Naive thymus-derived CD4-positive, alpha-beta T cell (primary cell): ENCODE measurements around the gene GRIK1. TPM values are rescaled to one million over a fixed set of nuclear protein-coding genes. Genes with fewer than 3 reads are reported as not detected.
A peak's percentile ranks its signal among the peaks of the same experiment; 100 is the strongest.

Experiments used
- ATAC-seq: fragments of 150-1000 bp; cut with Tn5 transposase; 2 replicates; pipeline ENCODE4 v1.10.0; 2021; ENCODE audit warnings: mild to moderate bottlenecking, moderate library complexity
- CTCF ChIA-PET: fragments of 350-600 bp; sonication (Branson Sonifier 250); formaldehyde crosslinking; loops from one replicate; lab custom pipeline; 2021; ENCODE audit warnings: antibody characterized with exemption; lab: Charles Lee
- POLR2A ChIA-PET: fragments of 350-600 bp; sonication (Branson Sonifier 250); formaldehyde crosslinking; loops from one replicate; lab custom pipeline; 2021; ENCODE audit warnings: antibody characterized with exemption, inconsistent platforms; lab: Charles Lee
- DNase-seq, 9 donors: peaks; one replicate each; pipeline versions ENCODE4 v3.0.0 to v3.0.0-alpha.2; 2020 to 2022; ENCODE audit warnings: mixed read lengths in 1 of 9
- H3K27ac ChIP-seq: one replicate; pipeline ENCODE4 v1.7.0; 2013; ENCODE audit warnings: mild to moderate bottlenecking, low read depth, low read length, moderate library complexity
- H3K27me3 ChIP-seq, 2 donors: one replicate each; pipeline ENCODE4 v1.7.0; 2013; ENCODE audit warnings: low read length in 2 of 2, mild to moderate bottlenecking in 2 of 2, moderate library complexity in 2 of 2; ENCODE audit not compliant: control insufficient read depth in 2 of 2, insufficient read depth in 2 of 2
- H3K36me3 ChIP-seq, 3 experiments: 1 replicate in 2 of 3; 2 replicates in 1 of 3; pipeline ENCODE4 v1.7.0; 2013; ENCODE audit warnings: low read length in 3 of 3, mild to moderate bottlenecking in 3 of 3, moderate library complexity in 1 of 3; ENCODE audit not compliant: insufficient read depth in 3 of 3, control insufficient read depth in 2 of 3
- H3K4me1 ChIP-seq, 2 donors: one replicate each; pipeline ENCODE4 v1.7.0; 2013; ENCODE audit warnings: low read length in 2 of 2, mild to moderate bottlenecking in 2 of 2, moderate library complexity in 1 of 2; ENCODE audit not compliant: control insufficient read depth in 2 of 2, insufficient read depth in 2 of 2
- H3K4me3 ChIP-seq: 2 replicates; pipeline ENCODE4 v1.7.0; 2013; ENCODE audit warnings: mild to moderate bottlenecking, low read length
- H3K9me3 ChIP-seq, 3 experiments: 1 replicate in 2 of 3; 2 replicates in 1 of 3; pipeline ENCODE4 v1.7.0; 2013; ENCODE audit warnings: low read length in 3 of 3; ENCODE audit not compliant: control insufficient read depth in 2 of 3
- H3K27ac Mint-ChIP-seq, 9 donors: one replicate each; pipeline ENCODE4 v1.8.0; 2020 to 2022; ENCODE audit warnings: mixed read lengths in 9 of 9, mild to moderate bottlenecking in 8 of 9, moderate library complexity in 5 of 9, inconsistent platforms in 2 of 9
- H3K27me3 Mint-ChIP-seq, 5 donors: one replicate each; pipeline ENCODE4 v1.8.0; 2021 to 2022; ENCODE audit warnings: mixed read lengths in 5 of 5, mild to moderate bottlenecking in 1 of 5
- H3K36me3 Mint-ChIP-seq, 5 donors: one replicate each; pipeline ENCODE4 v1.8.0; 2020 to 2022; ENCODE audit warnings: mixed read lengths in 5 of 5, mild to moderate bottlenecking in 3 of 5, inconsistent platforms in 1 of 5
- H3K4me1 Mint-ChIP-seq, 7 donors: one replicate each; pipeline ENCODE4 v1.8.0; 2020 to 2022; ENCODE audit warnings: mixed read lengths in 7 of 7, mild to moderate bottlenecking in 3 of 7, inconsistent platforms in 1 of 7
- H3K4me3 Mint-ChIP-seq, 10 donors: one replicate each; pipeline ENCODE4 v1.8.0; 2020 to 2022; ENCODE audit warnings: mild to moderate bottlenecking in 10 of 10, mixed read lengths in 10 of 10, moderate library complexity in 6 of 10, inconsistent platforms in 2 of 10
- H3K9me3 Mint-ChIP-seq, 11 donors: one replicate each; pipeline ENCODE4 v1.8.0; 2020 to 2022; ENCODE audit warnings: mixed read lengths in 11 of 11, mild to moderate bottlenecking in 4 of 11, inconsistent platforms in 1 of 11, moderate library complexity in 1 of 11
- intact Hi-C, 2 donors: fragments of 100-400 bp; cut with micrococcal nuclease; formaldehyde crosslinking; loops; one replicate each; pipeline ENCODE4 v1.15.1; 2023
- polyA plus RNA-seq, 2 donors: library from polyadenylated mRNA; unstranded; fragments of 300-500 nt; fragmentation: Illumina TruSeq; gene quantifications; one replicate each; pipeline ENCODE4 v1.2.3, GENCODE V29; 2021
- total RNA-seq, 6 experiments: library from RNA in 5 of 6; stranded (reverse) in 5 of 6; gene quantifications; 1 replicate in 5 of 6; 2 replicates in 1 of 6; pipeline ENCODE4 v1.2.3 and lab custom pipeline; 2021 to 2026

GRIK1 gene
- total and polyA plus RNA-seq, 7 experiments from 2014 or later, result 0.10 TPM; not detected in 6

DNA sequence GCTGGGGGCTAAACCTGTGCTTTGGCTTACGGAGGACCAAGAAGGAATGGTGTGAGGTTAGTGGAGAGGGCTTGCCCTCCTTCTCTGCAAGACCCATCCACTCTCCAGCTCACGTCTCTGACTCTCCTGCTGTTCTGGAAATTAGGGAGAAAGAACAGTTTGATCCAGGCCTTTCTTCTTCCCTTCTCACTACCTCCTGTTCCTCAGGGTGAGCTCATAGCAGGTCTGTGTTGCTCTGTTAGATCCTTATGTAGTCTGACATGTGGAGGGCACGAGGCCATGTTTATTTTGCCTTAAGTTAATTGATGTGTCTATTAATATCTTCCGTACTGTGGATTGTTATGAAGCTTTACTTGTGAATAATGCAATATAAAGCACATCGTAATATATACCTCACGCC is 315.0 kb downstream of the GRIK1 start:
- H3K27ac ChIP-seq, result no peak overlapping the region
- peaks cover 0 to 6% (median 0%) of the 10 kb centered on the region in 11 donors for H3K9me3 Mint-ChIP-seq
- no peaks in the 10 kb centered on the region for H3K4me1 ChIP-seq
- no peaks in the 10 kb centered on the region for H3K4me1 Mint-ChIP-seq
- ATAC-seq, result no peak
- H3K4me3 Mint-ChIP-seq, result no peak overlapping the region
- H3K27ac Mint-ChIP-seq, result no peak overlapping the region
- H3K9me3 ChIP-seq, result no peaks in the 10 kb centered on the region
- H3K27me3 ChIP-seq, result no peaks in the 10 kb centered on the region
- peaks cover 0 to 6% (median 4%) of the 10 kb centered on the region in 5 donors for H3K36me3 Mint-ChIP-seq
- H3K4me3 ChIP-seq, result no peak overlapping the region
- no peaks in the 10 kb centered on the region for H3K27me3 Mint-ChIP-seq
- ChIA-PET POLR2A (no interaction called here), CTCF (interaction anchor here (1.2 kb wide), 1 partner anchor 274 kb away, joined by 4 read pairs; no protein-coding TSS in a partner anchor)
- H3K36me3 ChIP-seq, result no peaks in the 10 kb centered on the region
- intact Hi-C loops, result no loop called here
- no peak for DNase-seq

DNA sequence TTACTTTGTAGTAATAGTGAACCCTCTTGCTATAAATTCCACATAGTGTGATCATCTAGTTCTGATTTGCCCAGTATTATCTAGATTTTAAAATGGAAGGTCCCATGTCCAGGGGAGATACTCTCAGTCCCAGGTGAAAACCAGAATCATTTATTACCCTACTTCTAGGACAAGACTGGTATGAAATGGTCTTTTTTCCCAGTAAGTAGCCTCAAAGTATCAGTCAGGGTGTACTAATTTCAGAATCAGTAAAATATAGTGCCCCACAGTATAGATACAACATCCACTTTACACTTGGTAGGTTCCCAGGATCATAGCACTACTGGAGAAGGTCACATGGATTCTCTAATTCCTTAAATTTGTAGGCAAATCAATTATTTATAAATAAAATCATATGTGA is 318.3 kb downstream of the GRIK1 start:
- intact Hi-C loops, result no loop called here
- Mint-ChIP-seq H3K9me3 (peaks cover 0 to 9% (median 0%) of the 10 kb centered on the region in 11 donors), H3K4me1 (no peaks in the 10 kb centered on the region), H3K27me3 (no peaks in the 10 kb centered on the region), H3K36me3 (peaks cover 0 to 7% (median 0%) of the 10 kb centered on the region in 5 donors), H3K4me3 (no peak overlapping the region), H3K27ac (no peak overlapping the region)
- POLR2A ChIA-PET, result no interaction called here
- no peak overlapping the region for H3K27ac ChIP-seq
- DNase-seq, result no peak
- H3K9me3 ChIP-seq, result no peaks in the 10 kb centered on the region
- ATAC-seq, result no peak
- H3K36me3 ChIP-seq, result no peaks in the 10 kb centered on the region
- H3K4me1 ChIP-seq, result no peaks in the 10 kb centered on the region
- H3K4me3 ChIP-seq, result no peak overlapping the region
- CTCF ChIA-PET, result no interaction called here
- H3K27me3 ChIP-seq, result no peaks in the 10 kb centered on the region

DNA sequence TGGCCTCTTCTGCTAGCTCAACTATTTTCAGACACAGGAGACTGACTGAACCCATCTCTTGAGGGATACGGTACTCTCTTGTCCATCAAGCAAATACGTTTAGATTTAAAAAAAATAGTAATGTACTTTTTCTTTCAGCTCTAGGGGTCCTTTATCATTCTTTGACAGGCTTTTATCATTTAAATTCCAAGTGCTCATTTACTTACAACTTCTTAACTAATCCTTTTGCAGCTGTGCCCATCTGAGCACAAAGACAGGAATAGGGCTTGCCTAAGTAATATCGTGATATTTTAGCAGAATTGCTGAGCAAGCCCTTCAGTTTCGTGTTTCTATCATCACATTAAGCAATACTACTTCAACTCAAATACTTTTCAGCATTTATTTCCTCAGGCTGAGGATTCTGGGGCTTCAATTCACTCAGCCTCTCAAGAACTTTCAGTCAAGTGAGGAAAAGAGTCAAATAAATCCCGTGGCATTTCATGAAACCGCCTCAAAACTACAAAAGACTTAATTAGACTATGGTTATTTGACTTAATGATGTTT is 323.5 kb downstream of the GRIK1 start:
- ChIA-PET POLR2A (no interaction called here), CTCF (no interaction called here)
- Histone ChIP-seq H3K27me3 (no peaks in the 10 kb centered on the region), H3K9me3 (no peaks in the 10 kb centered on the region), H3K36me3 (no peaks in the 10 kb centered on the region), H3K4me3 (no peak overlapping the region), H3K27ac (no peak overlapping the region), H3K4me1 (no peaks in the 10 kb centered on the region)
- intact Hi-C loops, result no loop called here
- no peaks in the 10 kb centered on the region for H3K4me1 Mint-ChIP-seq
- no peaks in the 10 kb centered on the region for H3K27me3 Mint-ChIP-seq
- H3K4me3 Mint-ChIP-seq, result no peak overlapping the region
- DNase-seq (no peak), ATAC-seq (no peak)
- H3K36me3 Mint-ChIP-seq, result peaks cover 0 to 7% (median 4%) of the 10 kb centered on the region in 5 donors
- peaks cover 0 to 9% (median 0%) of the 10 kb centered on the region in 11 donors for H3K9me3 Mint-ChIP-seq
- no peak overlapping the region for H3K27ac Mint-ChIP-seq

DNA sequence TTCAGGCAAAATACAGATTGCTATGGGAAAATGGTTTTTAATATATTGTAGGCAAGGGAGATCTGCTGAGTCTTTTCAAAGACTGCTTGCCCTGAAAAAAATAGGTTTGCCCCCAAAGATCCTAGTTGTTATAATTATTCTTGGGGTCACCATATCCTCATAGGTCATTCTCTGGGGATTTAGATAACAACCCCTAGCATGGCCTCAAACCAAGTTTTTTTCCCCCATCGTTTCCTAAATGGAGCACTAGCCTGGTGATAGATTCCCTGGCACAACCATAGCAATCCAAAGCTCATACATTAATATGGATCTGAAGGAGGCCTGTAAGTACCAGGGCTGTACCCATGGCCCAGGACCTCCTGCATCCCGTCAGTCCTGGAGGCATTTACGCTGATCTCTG is 325.9 kb downstream of the GRIK1 start:
- CTCF ChIA-PET, result no interaction called here
- no peak overlapping the region for H3K27ac Mint-ChIP-seq
- no peaks in the 10 kb centered on the region for H3K4me1 Mint-ChIP-seq
- DNase-seq, result no peak
- no peaks in the 10 kb centered on the region for H3K4me1 ChIP-seq
- H3K27ac ChIP-seq, result no peak overlapping the region
- H3K36me3 Mint-ChIP-seq, result peaks cover 0 to 15% (median 4%) of the 10 kb centered on the region in 5 donors
- no peaks in the 10 kb centered on the region for H3K27me3 ChIP-seq
- no peaks in the 10 kb centered on the region for H3K36me3 ChIP-seq
- ATAC-seq, result no peak
- H3K9me3 Mint-ChIP-seq, result peaks cover 0 to 9% (median 0%) of the 10 kb centered on the region in 11 donors
- POLR2A ChIA-PET, result no interaction called here
- H3K27me3 Mint-ChIP-seq, result no peaks in the 10 kb centered on the region
- no peak overlapping the region for H3K4me3 ChIP-seq
- intact Hi-C loops, result no loop called here
- H3K9me3 ChIP-seq, result no peaks in the 10 kb centered on the region
- H3K4me3 Mint-ChIP-seq, result no peak overlapping the region

DNA sequence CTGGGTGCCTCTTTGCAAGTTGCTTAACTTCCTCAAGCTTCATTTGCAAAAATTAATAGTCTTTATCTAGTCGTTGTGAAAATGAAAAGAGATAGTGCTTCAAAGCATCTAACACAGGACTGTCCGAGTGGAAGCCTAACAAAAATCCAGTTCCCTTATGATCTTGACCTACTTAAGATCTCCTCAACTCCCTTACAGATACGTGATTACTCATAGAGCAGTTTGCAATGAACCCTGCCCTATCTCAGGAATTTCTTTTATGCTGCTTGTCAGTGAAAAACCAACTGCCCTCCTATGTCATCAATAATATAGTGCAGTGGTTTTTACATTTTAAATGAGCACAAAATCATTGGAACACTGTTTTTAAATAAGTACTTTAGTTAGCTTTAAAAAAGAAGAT is 326.8 kb downstream of the GRIK1 start:
- Mint-ChIP-seq H3K4me3 (no peak overlapping the region), H3K36me3 (peaks cover 0 to 11% (median 3%) of the 10 kb centered on the region in 5 donors), H3K27ac (no peak overlapping the region), H3K27me3 (no peaks in the 10 kb centered on the region), H3K9me3 (peaks cover 0 to 5% (median 0%) of the 10 kb centered on the region in 11 donors), H3K4me1 (no peaks in the 10 kb centered on the region)
- intact Hi-C loops, result no loop called here
- no peak overlapping the region for H3K27ac ChIP-seq
- no peaks in the 10 kb centered on the region for H3K9me3 ChIP-seq
- ChIA-PET CTCF (no interaction called here), POLR2A (no interaction called here)
- H3K4me1 ChIP-seq, result no peaks in the 10 kb centered on the region
- H3K4me3 ChIP-seq, result no peak overlapping the region
- H3K36me3 ChIP-seq, result no peaks in the 10 kb centered on the region
- no peaks in the 10 kb centered on the region for H3K27me3 ChIP-seq
- DNase-seq (no peak), ATAC-seq (no peak)

DNA sequence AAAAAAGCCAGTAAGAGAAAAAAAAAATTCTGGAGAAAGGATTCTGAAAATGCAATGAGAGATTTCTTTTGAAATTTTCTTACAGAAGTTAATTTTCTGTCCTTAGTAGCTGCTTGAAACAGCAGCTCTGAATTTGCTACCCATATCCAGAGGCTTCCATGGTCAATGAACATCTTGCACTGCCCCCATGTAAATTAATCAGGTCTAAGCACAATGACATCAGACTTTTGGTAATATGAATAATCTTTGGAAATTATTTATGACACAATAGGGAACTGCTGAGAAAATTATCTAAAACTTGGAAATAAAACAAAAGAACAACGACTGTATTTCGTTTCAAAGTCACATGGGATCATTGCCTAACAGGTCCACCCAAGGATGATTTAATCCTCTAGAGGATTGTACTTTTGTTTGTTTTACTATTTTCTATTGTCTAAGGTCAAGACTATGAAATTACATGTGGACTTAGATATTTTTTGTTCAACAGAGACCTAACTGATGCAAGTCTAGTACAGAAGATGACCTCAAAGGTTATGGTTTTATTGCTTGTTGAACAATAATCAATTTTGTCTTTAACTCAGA is 328.9 kb downstream of the GRIK1 start:
- POLR2A ChIA-PET, result no interaction called here
- Mint-ChIP-seq H3K27me3 (no peaks in the 10 kb centered on the region), H3K36me3 (peaks cover 0 to 8% (median 0%) of the 10 kb centered on the region in 5 donors), H3K4me3 (no peak overlapping the region), H3K4me1 (no peaks in the 10 kb centered on the region), H3K9me3 (peaks cover 0 to 5% (median 0%) of the 10 kb centered on the region in 11 donors), H3K27ac (no peak overlapping the region)
- ATAC-seq (no peak), DNase-seq (no peak)
- H3K4me3 ChIP-seq, result no peak overlapping the region
- CTCF ChIA-PET, result no interaction called here
- H3K27ac ChIP-seq, result no peak overlapping the region
- H3K4me1 ChIP-seq, result no peaks in the 10 kb centered on the region
- H3K27me3 ChIP-seq, result no peaks in the 10 kb centered on the region
- no peaks in the 10 kb centered on the region for H3K36me3 ChIP-seq
- no peaks in the 10 kb centered on the region for H3K9me3 ChIP-seq
- intact Hi-C loops, result no loop called here

DNA sequence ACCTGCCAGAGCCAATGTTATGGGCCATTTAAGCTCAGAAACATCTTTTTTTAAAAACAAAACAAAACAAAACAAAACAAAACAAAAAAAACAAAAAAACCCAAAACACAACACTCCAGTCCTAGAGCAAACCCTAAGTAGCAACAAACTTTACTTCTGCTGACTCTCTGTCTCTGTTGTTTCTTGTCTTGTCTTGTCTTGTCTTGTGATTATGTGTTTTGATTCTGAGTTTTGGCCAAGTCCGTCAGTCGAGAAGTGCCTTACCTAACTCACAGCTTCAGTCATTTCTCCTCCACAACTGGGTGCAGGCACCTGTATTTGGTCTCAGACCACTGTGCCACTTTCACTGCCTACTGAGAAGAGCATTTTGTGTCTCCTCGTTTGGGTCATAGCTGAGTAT is 333.2 kb downstream of the GRIK1 start:
- ATAC-seq, result no peak
- Mint-ChIP-seq H3K4me3 (no peak overlapping the region), H3K9me3 (peaks cover 0 to 2% (median 0%) of the 10 kb centered on the region in 11 donors), H3K27me3 (no peaks in the 10 kb centered on the region), H3K27ac (peak overlapping the region in 1 of 9 donors; percentile 89), H3K36me3 (peaks cover 0 to 17% (median 6%) of the 10 kb centered on the region in 5 donors), H3K4me1 (no peaks in the 10 kb centered on the region)
- POLR2A ChIA-PET, result no interaction called here
- CTCF ChIA-PET, result no interaction called here
- intact Hi-C loops, result no loop called here
- Histone ChIP-seq H3K4me3 (no peak overlapping the region), H3K27me3 (no peaks in the 10 kb centered on the region), H3K4me1 (no peaks in the 10 kb centered on the region), H3K27ac (no peak overlapping the region), H3K9me3 (no peaks in the 10 kb centered on the region), H3K36me3 (no peaks in the 10 kb centered on the region)
- DNase-seq, result no peak
